Retina (tissue), 1 donor: ENCODE measurements around the gene EGF.
"Not testable (repeated sequence)": the region's sequence is repeated elsewhere in the genome, so short reads cannot be mapped to it uniquely, and the experiment has no call there.

Experiments used
- DNase-seq: peaks from one replicate; pipeline ENCODE4 v3.0.0-alpha.2; 2016

EGF gene

DNA sequence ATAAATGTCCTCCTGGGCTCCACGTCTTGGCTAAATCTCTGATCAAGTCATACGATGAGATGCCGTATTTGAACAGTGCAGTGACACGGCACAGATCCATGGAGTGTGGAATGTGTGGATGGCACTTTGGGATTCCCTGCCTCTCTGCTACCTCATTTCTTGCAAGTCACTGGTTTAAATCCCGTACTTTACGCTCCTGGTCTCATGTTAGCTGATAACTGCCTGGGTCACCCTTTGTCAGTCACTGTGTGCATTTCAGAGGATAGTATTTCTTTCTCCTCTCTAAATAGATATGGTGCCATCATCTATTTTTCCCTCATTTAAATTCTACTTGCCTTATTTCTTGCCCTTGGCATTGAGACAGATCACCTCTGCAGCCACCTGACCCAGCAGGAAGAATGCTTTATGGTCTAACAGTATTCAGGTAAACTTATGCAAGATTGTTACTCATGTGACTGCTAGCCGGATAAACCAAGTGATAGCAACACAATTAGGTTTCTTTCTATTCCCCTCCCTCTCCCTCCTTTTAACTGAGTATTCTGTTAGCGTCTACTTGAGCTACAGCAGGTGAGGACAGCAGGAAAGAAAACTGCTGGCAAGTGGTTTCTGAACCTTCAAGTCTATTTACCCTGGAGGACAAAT, 2.8 kb downstream of the EGF start:
- no peak for DNase-seq

DNA sequence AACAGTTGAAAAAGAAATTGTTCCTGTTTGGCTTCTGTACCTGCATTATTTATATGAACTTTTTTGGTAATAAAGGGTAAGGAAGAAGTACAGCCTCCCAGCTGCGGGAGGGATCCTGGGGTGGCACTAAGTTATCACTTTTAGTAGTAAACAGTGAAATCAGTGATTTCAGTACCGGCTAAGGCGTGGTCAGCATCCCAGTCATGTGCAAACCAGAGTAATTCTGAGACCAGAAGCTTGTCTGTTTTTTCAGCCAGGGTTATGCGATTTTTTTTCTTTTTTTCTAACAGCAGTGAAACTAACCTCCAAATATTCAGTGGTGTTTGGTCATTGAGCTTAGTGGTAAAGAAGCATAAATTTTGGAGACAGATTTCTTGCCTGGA, 3.3 kb downstream of the EGF start:
- DNase-seq = no peak

DNA sequence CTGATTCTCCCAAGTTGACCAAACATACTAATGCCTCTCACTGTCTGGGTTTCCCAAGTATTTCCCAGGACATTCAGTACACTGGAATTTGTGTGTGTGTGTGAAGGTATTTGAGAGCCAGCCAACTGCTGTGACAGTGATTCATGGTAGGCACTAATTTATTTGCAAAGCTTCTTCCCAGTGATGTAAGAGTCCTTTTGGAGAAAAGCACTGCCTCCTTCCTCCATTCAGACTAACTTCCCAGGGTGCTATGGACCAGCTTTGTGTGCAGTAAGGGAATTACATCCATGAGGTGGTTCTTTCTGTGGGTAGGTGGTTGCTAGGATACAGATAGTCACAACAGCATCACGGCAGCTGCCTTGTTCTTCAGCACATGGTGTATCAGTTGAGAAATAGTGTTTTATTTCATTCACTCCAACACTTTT, 8.7 kb downstream of the EGF start:
- peak; percentile 24 for DNase-seq

DNA sequence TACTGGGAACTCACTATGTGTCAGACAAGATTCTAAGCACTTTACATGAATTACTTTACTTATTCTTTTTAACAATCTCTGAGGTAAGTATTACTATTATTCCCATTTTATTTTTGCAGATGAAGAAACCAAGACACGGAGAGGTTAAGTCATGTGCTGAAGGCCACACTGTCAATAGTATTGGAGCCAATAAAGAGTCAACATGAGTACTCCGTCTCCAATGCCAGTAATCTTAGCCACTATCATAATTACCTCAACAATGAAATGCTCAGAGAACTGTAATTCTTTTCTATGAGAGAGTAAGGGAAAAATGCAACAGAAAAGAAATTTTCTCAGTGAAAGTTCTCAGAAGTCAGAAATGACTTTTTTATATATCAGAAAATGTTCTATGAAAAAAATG, 12.7 kb downstream of the EGF start:
- no peak for DNase-seq

DNA sequence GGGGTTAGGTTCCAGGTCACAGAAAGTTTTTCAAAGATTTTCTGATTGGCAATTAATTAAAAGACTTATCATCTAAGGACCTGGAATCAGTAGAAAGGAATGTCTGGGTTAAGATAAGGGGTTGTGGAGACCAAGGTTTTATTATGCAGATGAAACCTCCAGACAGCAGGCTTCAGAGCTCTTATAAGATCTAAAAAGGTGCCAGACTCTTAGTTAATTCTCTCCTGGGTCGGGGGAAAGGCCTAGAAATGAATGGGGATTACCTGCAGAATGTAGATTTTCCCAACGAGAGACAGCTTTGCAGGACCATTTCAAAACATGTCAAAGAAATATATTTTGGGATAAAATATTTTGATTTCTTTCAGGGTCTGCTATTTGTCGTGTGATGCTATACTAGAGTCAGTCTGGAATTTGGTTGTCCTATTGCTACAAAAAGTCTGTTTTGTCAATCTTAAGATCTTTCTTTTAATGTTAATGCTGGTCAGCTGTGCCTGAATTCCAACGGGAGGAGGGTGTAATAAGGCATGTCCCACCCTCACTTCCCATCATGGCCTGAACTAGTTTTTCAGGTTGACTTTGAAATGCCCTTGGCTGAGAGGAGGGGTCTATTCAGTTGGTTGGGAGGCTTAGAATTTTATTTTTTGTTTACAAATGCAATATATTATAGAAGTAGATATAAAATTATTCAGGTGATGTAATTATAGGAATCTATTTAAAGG, 15.8 kb downstream of the EGF start:
- no peak for DNase-seq

DNA sequence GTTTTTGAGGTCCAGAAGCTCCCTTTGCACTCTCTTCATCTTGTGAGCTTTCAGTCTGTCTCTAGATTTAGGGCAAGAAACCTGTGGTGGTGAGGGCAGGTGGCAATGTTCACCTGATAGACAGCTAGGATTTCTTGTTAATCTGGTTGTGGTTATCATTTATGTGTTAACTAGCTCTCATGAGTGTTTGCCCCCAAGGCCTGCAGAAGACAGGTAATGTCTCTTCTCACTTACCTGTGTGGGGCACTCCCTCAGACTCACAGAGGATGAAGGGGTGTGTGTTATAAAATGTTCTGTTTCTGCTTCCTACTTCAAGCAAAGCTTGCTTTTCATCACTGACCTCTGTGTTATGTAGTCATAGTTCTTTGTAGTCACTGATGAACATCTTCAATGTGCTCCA, 17.8 kb downstream of the EGF start:
- DNase-seq = no peak

DNA sequence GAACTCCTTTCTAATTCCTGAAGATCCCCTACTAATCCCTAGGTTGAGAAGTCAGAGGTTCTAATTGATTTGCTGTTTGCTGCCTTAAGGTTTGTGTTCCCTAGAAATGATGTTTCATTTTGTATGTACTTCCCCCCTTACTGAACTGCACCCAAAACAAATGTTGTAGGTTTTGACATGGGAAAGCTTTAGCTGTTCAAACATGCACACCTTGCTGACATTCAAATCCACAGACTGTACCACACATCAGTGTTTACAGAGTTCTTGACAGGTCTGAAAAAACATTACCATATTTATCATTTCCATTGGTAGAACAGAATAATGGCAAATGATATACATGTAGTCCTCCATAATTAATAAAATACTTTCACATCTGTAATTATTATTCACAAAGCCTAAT, 18.2 kb downstream of the EGF start:
- no peak for DNase-seq

DNA sequence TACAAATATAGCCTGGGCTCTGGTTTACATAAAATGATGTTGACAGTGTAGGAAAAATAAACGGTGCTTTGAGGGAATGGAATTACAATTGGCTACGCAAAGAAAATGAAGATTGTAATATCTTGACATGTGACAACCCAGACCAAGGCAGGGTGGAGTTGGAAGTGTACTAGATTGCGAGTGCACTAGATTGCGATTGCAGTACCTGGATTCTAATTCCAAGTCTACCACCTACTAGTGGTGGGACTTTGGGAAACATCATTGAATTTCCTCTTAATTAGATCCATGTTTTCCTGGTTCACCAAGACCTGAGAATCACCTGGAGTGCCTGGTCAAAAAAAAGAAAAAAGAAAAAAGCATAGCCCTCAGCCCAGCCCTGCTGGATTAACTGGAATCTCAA, 18.6 kb downstream of the EGF start:
- no peak for DNase-seq

DNA sequence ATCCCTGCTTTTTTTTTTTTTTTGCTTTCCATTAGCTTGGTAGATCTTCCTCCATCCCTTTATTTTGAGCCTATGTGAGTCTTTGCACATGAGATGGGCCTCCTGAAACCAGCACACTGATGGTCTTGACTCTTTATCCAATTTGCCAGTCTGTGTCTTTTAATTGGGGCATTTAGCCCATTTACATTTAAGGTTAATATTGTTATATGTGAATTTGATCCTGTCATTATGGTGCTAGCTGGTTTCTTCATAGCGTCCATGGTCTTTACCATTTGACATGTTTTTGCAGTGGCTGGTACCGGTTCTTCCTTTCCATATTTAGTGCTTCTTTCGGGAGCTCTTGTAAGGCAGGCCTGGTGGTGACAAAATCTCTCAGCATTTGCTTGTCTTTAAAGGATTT, 24.7 kb downstream of the EGF start:
- not testable (repeated sequence) for DNase-seq

DNA sequence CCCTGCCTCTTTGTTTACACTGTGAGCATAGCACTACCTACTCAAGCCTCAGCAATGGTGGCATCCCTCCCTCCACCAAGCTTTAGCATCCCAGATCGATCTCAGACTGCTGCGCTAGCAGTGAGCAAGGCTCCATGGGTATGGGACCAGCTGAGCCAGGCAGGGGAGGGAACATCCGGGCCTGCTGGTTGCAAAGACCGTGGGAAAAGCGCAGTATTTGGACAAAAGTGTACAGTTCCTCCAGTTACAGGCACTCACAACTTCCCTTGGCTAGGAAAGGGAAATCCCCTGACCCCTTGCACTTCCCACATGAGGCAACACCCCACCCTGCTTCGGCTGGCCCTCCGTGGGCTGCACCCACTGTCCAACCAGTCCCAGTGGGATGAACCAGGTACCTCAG, 26.5 kb downstream of the EGF start:
- no peak for DNase-seq

DNA sequence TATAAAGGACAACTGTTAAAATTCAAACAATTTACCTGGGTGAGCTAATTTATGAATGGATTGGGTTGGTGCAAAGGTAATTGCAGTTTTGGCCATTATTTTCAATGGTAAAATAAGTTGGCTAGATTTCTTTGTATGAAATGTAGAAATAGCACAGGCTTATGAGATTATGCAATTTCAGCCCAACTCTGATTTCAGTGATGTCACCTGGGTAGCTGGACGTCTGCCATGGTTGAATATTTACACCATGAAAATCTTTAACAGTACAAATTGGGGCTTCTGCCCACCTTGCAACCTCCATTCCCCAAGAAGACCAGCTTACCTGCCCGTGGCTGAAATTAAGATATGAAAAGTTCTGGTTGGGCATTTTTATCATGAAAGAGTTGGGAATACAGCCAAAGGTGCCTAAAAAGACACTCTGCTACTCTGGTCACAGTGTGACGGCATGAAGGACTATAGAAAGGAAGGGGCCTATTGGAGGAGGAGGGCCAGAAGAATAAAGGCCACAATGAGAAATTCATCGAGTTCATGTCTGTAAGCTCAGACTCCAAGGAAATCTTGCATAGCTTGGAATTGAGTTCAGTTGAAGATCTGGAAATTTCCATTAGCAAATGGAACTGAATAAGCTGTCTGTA, 29.7 kb downstream of the EGF start:
- DNase-seq = no peak

DNA sequence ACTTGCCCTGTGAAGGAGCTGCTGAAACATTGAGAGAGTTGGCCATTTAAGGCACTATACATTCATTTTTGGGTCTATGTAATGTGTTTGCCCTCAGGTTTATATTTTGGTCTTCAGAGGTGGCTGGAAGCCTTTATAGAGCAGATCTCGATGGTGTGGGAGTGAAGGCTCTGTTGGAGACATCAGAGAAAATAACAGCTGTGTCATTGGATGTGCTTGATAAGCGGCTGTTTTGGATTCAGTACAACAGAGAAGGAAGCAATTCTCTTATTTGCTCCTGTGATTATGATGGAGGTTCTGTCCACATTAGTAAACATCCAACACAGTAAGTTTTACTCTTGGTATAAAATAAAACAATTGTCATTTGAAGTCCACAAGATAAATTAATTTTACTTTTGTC, 31.1 kb downstream of the EGF start:
- no peak for DNase-seq

DNA sequence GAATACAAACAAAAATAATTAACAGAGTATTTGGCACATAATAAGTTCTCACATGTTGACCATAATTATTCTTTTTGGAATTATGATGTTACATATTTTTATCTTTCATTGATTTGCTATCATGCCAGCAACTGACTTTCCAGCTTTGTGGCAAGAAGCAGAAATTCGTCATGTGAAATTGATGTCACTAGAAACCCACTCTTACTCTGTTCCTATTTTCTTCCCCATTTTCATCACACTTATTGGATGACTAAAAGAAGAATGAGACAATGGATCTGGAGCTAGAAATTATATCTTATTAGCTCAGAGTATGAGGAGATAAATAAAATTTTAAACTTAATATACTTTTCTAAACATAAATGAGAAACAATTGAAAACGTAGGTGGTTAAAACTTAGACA, 31.9 kb downstream of the EGF start:
- no peak for DNase-seq

DNA sequence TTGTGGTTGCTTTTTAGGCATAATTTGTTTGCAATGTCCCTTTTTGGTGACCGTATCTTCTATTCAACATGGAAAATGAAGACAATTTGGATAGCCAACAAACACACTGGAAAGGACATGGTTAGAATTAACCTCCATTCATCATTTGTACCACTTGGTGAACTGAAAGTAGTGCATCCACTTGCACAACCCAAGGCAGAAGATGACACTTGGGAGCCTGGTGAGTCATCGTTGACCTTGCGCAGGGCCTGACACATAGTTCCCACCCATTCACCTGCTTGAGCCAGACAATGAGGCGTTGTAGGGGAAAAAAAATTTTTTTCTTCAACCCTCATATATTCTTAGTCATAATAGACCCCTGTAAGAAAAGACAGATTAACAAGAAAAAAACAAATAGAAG, 32.4 kb downstream of the EGF start:
- DNase-seq = no peak

DNA sequence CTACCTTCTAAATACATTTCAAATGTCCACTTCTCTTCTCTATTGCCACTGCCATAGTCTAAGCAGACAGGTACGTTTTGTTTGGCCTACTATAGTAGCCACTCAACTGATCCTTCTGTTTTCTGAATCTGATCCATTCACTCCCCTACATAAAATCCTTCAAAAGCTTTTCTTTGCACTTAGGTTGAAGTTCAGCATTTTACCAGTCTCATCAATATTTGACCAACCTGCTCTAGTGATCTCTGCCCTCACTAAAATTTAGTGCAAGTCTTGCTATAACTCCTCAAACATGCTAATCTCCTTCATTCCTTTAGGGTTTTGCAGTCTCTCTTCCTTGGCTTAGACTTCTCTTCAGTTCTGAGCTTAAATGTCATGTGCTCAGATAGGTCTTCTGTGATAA, 33.4 kb downstream of the EGF start:
- DNase-seq = no peak

DNA sequence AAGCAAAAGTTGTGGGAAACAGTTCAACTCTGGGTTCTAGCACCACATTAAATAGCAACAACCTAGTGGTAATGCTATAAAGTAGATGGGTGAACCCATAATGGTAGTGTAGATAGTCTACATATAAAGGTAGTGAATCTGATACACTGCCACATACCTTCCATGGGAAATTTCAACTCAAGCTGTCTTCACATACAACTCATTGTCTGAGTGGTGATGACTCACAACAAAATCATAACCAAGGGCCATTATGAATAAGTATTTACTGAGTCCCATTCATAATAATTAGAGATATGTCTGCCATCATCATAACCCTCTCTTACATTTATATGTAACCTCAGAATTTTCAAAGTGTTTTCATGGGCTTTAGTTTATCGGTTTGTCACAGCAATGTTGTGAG, 34.8 kb downstream of the EGF start:
- DNase-seq = no peak

DNA sequence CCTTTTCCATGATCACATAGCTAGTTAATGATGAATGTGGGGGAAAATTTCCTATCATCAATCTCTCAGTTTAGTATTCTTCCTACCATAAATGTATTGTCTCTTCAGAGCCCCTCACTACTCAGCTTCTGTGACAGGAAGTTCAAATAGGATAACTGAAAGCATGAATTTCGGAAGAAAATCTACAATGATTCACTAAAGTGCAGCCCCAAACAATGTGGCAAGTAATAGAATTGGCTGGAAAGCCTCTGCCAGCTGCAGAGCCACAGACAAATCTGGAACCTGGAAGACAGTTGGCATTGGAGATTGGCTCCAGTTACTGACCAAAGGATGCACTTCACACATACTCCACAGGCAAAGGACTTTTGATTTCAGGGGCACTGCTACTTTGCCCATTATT, 35.2 kb downstream of the EGF start:
- no peak for DNase-seq

DNA sequence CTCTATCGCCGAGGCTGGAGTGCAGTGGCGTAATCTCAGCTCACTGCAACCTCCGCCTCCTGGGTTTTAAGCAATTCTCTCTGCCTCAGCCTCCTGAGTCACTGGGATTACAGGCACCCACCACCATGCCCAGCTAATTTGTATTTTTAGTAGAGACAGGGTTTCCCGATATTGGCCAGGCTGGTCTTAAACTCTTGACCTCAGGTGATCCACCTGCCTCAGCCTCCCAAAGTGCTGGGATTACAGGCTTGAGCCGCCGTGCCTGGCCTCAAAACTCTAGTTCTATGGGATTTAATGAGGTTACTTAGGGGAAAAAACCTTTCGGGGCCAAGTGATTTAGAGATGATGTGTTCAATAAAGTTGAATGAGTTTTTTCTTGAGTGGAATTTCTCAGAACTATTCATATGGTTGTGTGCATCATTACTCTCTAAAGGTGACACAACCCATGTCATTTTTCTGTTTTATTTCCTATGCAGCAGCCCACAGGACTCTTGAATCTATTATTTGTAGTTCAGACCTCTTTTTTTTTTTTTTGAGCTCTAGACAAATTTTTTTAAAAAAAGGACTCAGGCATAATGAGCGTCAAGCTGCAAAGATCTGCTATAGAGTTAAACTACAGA, 36.5 kb downstream of the EGF start:
- not testable (repeated sequence) for DNase-seq

DNA sequence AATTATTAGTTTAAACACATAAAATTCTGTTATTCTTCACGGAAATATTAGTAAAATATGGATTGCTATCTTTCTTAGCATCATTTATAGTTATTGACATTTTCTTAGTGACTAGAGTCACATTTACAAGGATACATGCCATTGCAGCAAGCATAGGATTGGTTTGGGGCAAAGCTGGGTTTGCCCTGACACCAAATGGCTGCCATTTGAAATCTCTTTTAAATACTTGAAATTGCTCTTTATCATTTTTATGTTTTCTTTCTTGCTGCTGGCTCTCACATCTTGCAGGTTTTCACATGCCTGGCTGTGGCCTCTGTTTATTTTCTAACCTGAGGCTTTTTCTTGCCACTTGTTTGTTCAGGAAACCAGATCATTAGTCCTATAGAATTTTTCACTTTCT, 39.9 kb downstream of the EGF start:
- no peak for DNase-seq

DNA sequence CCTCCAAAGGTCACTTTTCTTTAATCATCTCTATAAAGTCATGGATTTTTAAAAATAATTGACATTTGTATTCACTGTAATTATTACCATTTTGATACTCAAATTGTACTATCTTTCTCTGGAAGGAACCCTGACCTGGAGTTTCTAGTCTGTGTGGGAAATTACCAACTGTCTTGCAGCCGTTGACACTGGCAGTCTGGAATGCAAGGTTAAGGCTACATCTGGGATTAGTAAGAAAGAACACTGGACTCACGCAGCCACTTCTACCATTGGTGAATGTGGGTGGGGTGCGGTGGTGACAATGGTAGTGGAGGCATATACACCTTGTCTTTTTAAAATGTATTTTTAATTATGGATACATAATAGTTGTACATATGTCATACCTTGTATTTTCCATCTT, 40.9 kb downstream of the EGF start:
- DNase-seq = no peak

DNA sequence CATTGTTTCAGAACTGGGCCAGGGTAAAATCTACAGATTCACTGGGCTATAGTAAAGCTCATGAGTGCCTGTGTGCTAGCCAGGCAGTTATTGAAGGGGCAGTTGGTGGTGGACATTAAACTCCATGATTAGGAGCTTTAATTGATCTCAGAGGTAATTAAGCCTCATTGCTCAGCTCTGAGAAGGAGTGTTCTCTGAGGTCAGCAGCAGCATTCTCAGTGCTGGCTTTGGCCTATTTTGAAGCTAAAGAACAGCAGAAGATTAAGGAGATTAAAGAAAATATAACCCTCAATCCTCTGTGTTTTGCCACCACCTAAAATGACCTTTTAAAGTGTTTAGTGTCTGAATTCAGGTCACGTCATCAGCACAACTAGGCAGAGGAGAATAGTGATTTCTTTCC, 42.5 kb downstream of the EGF start:
- DNase-seq = peak; percentile 44

DNA sequence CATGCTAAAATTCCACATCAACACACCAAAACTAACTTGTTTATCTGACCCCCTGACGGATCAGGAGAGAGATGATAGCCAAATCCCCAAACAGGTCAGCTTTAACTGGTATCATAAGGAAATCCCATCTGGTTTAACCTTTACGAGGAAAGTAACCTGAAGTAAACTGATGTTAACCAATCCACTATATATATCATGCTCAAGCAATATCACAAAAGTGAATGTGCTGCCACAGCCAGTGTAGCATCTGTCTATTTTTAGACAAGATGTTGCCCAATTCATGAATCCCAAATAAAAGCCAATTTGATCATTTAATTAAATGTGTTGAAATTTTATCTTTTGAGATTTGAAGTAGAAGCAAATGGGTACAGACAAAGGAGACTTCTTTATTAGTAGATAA, 44.5 kb downstream of the EGF start:
- no peak for DNase-seq

DNA sequence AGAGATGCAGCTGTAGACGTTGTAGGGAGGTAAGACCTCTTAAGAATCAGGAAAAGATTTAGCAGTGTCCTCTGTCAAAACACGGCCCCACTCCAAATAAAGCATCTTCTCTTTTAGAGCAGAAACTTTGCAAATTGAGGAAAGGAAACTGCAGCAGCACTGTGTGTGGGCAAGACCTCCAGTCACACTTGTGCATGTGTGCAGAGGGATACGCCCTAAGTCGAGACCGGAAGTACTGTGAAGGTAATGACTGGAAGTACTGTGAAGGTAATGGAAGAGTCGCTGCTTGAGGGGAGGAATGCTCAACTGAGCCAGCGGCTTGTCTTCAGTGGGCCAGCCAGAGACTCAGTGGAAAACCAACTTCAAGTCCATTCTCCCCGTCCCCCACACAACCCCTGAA, 46.5 kb downstream of the EGF start:
- no peak for DNase-seq

DNA sequence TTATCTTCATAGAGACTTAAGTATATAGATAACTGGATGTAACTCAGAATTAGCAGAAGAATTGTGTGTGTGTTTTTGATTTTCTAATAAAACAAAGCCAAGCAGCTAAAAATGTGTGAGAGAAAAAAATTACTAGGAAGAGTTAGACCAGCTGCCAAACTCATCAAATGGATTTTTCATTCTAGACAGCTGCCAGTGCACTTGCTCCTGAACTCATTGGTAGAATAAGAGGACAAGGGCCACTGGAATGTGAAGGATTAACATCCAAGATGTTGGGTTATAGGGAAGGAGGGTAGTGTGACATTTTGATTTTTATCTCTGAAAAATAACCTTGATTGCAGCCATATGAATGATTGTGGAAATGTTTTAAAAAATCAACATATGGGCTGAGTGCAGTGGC, 49.7 kb downstream of the EGF start:
- DNase-seq = no peak
